GM19099 (cell line): ENCODE measurements around the gene CLEC4M.

Experiments used
- POLR2A ChIP-seq: IDR thresholded peaks from 3 replicates; pipeline ENCODE4 v1.6.1; 2011; ENCODE audit warnings: low read depth; ENCODE audit not compliant: insufficient read length; ENCODE audit errors: extremely low read depth

Gene CLEC4M

GRCh38 chr19:7788178-7788932 lies 25.3 kb downstream of the CLEC4M start:
- TF ChIP-seq POLR2A, result no peak

- no peak for TF ChIP-seq POLR2A
Measured at GRCh38 chr19:7788933-7789323, 25.9 kb downstream of the CLEC4M start.

GRCh38 chr19:7789447-7789846 lies 26.4 kb downstream of the CLEC4M start:
- no peak for TF ChIP-seq POLR2A

- no peak for TF ChIP-seq POLR2A
Measured at GRCh38 chr19:7790416-7790815, 27.4 kb downstream of the CLEC4M start.

GRCh38 chr19:7792281-7792680 lies 29.2 kb downstream of the CLEC4M start:
- TF ChIP-seq POLR2A, result no peak

GRCh38 chr19:7793493-7793892 lies 30.4 kb downstream of the CLEC4M start:
- no peak for TF ChIP-seq POLR2A

GRCh38 chr19:7795555-7796161 lies 32.6 kb downstream of the CLEC4M start:
- TF ChIP-seq POLR2A, result no peak

GRCh38 chr19:7799640-7800355 lies 36.8 kb downstream of the CLEC4M start:
- TF ChIP-seq POLR2A, result no peak

- no peak for TF ChIP-seq POLR2A
Measured at GRCh38 chr19:7801020-7801570, 38.1 kb downstream of the CLEC4M start.

- TF ChIP-seq POLR2A, result no peak
Measured at GRCh38 chr19:7806234-7806633, 43.2 kb downstream of the CLEC4M start.

- no peak for TF ChIP-seq POLR2A
Measured at GRCh38 chr19:7806876-7807275, 43.8 kb downstream of the CLEC4M start.

GRCh38 chr19:7808108-7808507 lies 45.1 kb downstream of the CLEC4M start:
- TF ChIP-seq POLR2A, result no peak

GRCh38 chr19:7811989-7812388 lies 48.9 kb downstream of the CLEC4M start:
- TF ChIP-seq POLR2A, result no peak

- TF ChIP-seq POLR2A, result no peak
Measured at GRCh38 chr19:7815325-7815724, 52.3 kb downstream of the CLEC4M start.

- TF ChIP-seq POLR2A, result no peak
Measured at GRCh38 chr19:7817801-7818200, 54.8 kb downstream of the CLEC4M start.

GRCh38 chr19:7818806-7819205 lies 55.8 kb downstream of the CLEC4M start:
- TF ChIP-seq POLR2A, result no peak
